PC-9 (cell line): Measurements from ENCODE around the gene ROBO2.

Source experiments
- EZH2 ChIP-seq: fragments of 200-600 bp; sonication (generic); IDR thresholded peaks from 2 replicates; pipeline ENCODE4 v1.8.0; 2017; ENCODE audit warnings: antibody characterized with exemption, low read depth
- TF ChIP-seq, protein P1 (sequence below): fragments of 200-600 bp; sonication (generic); conservative IDR thresholded peaks from 2 replicates; pipeline ENCODE4 v1.6.1; 2017; ENCODE audit warnings: mixed run types, antibody characterized with exemption, mild to moderate bottlenecking, moderate library complexity

DNA sequence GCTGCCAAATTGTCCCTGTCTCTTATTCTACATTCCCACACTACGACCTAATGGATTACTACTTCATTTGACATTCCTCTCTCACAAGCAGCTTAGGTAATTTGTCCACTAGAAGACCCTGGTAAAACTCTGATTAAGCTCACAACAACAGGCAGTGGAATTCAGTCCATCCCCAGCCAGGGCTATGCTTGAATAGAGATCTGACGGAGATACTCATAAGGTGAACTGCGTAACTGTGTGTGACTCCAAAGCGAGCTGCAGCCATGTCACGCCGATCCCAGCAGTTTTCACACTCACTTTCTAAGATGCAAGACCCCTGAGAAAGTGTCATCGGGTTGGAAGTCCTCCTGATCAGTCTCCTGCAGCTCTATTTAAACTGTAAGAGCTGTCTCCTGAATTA lies 25.7 kb upstream of the ROBO2 start:
- TF ChIP-seq, protein P1, sequence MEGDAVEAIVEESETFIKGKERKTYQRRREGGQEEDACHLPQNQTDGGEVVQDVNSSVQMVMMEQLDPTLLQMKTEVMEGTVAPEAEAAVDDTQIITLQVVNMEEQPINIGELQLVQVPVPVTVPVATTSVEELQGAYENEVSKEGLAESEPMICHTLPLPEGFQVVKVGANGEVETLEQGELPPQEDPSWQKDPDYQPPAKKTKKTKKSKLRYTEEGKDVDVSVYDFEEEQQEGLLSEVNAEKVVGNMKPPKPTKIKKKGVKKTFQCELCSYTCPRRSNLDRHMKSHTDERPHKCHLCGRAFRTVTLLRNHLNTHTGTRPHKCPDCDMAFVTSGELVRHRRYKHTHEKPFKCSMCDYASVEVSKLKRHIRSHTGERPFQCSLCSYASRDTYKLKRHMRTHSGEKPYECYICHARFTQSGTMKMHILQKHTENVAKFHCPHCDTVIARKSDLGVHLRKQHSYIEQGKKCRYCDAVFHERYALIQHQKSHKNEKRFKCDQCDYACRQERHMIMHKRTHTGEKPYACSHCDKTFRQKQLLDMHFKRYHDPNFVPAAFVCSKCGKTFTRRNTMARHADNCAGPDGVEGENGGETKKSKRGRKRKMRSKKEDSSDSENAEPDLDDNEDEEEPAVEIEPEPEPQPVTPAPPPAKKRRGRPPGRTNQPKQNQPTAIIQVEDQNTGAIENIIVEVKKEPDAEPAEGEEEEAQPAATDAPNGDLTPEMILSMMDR, result no peak
- no peak for TF ChIP-seq EZH2
